Thyroid gland (tissue), 4 donors: ENCODE measurements around the gene ATF6. TPM values are rescaled to one million over a fixed set of nuclear protein-coding genes. Genes with fewer than 3 reads are reported as not detected.

Experiments
- DNase-seq, 2 donors: peaks; one replicate each; pipeline ENCODE4 v3.0.0-alpha.2; 2019
- H3K27ac ChIP-seq, 3 donors: fragments of 200-600 bp; sonication (generic); 1 replicate in 2 of 3; 2 replicates in 1 of 3; pipeline ENCODE4 v1.5.1; 2016 to 2019; ENCODE audit warnings: mild to moderate bottlenecking in 1 of 3, moderate library complexity in 1 of 3
- H3K27me3 ChIP-seq: fragments of 200-600 bp; sonication (generic); one replicate; pipeline ENCODE4 v1.5.1; 2019
- H3K36me3 ChIP-seq, 2 donors: fragments of 200-600 bp; sonication (generic); one replicate each; pipeline ENCODE4 v1.5.1; 2016 to 2019
- H3K4me1 ChIP-seq, 2 donors: fragments of 200-600 bp; sonication (generic); one replicate each; pipeline ENCODE4 v1.5.1; 2017 to 2019
- H3K4me3 ChIP-seq, 3 donors: fragments of 200-600 bp; sonication (generic); replicated peaks in 1 of 3; 1 replicate in 2 of 3; 2 replicates in 1 of 3; pipeline ENCODE4 v1.5.1; 2016; ENCODE audit warnings: mild to moderate bottlenecking in 1 of 3
- H3K9me3 ChIP-seq: fragments of 200-600 bp; sonication (generic); one replicate; pipeline ENCODE4 v1.5.1; 2017
- POLR2A ChIP-seq, 2 donors: fragments of 450-650 bp; IDR thresholded peaks; one replicate each; pipeline ENCODE4 v1.6.1; 2017; ENCODE audit warnings: antibody characterized with exemption in 2 of 2, mild to moderate bottlenecking in 2 of 2, moderate library complexity in 1 of 2
- WGBS, 2 donors: methylation state at CpG; one replicate each; pipeline ENCODE4 v1.1.5; 2017; 5-methylcytosine and 5-hydroxymethylcytosine counted together
- intact Hi-C: fragments of 100-400 bp; cut with DNase I; formaldehyde crosslinking; loops from one replicate; pipeline ENCODE4 v1.15.1; 2023
- total RNA-seq, 4 donors: library from RNA; depleted of rRNA; stranded (reverse); fragments of >200 nt; gene quantifications; one replicate each; pipeline ENCODE4 v1.2.3, GENCODE V29; 2016
- TF ChIP-seq, protein P1 (sequence below), 6 experiments: fragments of 200-600 bp in 3 of 6; fragments of 450-650 bp in 3 of 6; sonication (generic) in 3 of 6; IDR thresholded peaks; one replicate each; pipeline ENCODE4 v1.5.1; 2016 to 2019; ENCODE audit warnings: antibody characterized with exemption in 6 of 6, mild to moderate bottlenecking in 2 of 6, inconsistent platforms in 1 of 6, moderate library complexity in 1 of 6

Gene ATF6
- total RNA-seq, 4 donors from 2014 or later = 35.8 to 45.6 (median 38.7) TPM

DNA sequence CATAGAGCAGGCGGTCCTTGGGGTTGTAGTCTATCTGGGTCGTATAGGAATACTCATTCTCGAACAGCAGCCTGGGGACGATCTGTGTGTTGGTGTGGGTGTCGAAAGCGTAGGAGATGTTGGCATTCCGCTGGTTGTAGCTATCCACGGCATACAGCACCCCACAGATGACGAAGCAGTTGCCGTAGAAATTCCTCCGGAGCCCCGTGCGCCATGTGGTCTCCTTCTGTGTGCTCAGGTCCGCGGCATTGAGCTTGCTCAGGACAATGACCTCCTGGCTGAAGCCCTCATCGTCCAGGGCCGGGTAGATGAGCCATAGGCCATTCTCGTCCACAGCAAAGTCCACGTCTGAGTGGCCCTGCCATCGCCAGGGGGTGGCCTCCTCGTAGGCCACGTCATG lies 217.6 kb downstream of the ATF6 start:
- Histone ChIP-seq H3K9me3 (no peaks in the 10 kb centered on the region), H3K4me3 (no peak overlapping the region), H3K4me1 (no peaks in the 10 kb centered on the region), H3K36me3 (no peaks in the 10 kb centered on the region), H3K27me3 (no peaks in the 10 kb centered on the region), H3K27ac (no peak overlapping the region)
- TF ChIP-seq POLR2A (IDR thresholded peaks at IDR 0.05) = no peak
- TF ChIP-seq, protein P1, sequence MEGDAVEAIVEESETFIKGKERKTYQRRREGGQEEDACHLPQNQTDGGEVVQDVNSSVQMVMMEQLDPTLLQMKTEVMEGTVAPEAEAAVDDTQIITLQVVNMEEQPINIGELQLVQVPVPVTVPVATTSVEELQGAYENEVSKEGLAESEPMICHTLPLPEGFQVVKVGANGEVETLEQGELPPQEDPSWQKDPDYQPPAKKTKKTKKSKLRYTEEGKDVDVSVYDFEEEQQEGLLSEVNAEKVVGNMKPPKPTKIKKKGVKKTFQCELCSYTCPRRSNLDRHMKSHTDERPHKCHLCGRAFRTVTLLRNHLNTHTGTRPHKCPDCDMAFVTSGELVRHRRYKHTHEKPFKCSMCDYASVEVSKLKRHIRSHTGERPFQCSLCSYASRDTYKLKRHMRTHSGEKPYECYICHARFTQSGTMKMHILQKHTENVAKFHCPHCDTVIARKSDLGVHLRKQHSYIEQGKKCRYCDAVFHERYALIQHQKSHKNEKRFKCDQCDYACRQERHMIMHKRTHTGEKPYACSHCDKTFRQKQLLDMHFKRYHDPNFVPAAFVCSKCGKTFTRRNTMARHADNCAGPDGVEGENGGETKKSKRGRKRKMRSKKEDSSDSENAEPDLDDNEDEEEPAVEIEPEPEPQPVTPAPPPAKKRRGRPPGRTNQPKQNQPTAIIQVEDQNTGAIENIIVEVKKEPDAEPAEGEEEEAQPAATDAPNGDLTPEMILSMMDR (IDR thresholded peaks at IDR 0.05) = no peak
- 94% methylated on average over 17 to 22 of the region's 22 CpGs for whole genome bisulfite sequencing, 2 donors
- DNase-seq = no peak
- intact Hi-C loops = no loop called here

DNA sequence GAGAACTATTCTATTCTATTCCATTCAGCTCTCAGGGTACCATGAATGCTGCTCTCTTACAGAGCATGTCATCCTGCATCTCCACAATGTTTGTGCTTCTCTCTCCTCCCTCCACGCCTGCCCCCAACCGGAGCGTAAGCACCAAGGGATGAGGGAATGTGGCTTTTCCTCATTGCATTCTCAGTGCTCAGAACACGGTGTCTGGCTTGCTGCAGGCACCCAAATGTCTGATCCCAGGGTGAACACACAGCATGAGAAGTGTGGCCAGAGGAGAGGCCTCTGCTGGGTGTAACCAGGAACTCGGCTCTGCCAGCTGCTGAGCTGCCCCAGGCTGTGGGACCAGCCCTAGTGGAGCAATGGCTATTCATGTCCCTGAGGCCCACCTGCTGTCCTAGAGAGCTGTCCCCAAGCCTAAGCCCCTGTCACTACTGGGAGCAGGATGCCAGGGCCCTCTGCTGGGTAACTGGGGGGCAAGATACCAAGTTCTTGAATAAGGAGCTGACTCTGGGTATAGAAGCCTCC lies 219.2 kb downstream of the ATF6 start:
- WGBS, 2 donors = 79 to 81% methylated on average over 4 to 5 of the region's 5 CpGs
- H3K27me3 ChIP-seq = no peaks in the 10 kb centered on the region

DNA sequence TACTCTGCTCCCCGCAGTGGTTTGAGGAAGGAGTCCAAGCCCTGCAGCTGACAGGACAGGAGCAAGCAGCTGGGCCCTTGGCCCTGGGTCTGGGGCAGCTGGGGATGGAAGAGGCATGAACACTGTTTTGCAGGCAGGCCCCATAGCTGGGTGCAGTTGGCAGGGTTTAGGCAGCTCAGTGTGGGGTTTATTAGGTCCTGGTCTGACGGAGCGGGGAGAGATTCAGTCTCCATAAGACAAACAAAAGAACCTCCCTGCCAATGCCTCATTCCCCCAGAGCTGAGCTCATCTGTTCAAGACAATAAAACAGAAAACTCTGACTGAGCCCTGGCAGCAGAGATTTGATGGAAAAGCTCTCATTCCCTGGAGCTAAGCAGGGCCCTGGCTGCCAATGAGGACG lies 220.2 kb downstream of the ATF6 start:
- H3K4me1 ChIP-seq = no peaks in the 10 kb centered on the region

More for the DNA sequence above, 219.2 kb downstream of the ATF6 start:
- no peaks in the 10 kb centered on the region for H3K9me3 ChIP-seq
- intact Hi-C loops = no loop called here
- H3K27ac ChIP-seq = no peak overlapping the region
- DNase-seq = no peak
- no peaks in the 10 kb centered on the region for H3K4me1 ChIP-seq
- no peak for TF ChIP-seq POLR2A (IDR thresholded peaks at IDR 0.05)
- TF ChIP-seq, protein P1 (IDR thresholded peaks at IDR 0.05) = no peak
- no peaks in the 10 kb centered on the region for H3K36me3 ChIP-seq
- H3K4me3 ChIP-seq = no peak overlapping the region

DNA sequence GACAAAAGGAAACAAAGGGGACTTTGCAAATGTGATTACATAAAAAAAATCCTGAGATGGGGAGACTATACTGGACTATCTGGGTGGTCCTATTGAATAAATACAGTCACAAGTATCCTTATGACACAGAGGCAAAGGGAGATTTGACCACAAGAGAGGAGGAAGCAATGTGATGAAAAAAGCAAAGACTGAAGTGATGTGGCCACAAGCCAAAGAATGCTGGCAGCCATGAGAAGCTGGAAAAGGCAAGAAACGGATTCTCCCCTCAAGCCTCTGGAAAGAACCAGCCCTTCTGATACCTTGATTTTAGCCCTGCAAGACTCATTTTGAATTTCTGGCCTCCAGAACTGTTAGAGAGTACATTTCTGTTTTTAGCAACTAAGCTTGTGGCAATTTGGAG lies 221.2 kb downstream of the ATF6 start:
- no peak for DNase-seq
- H3K36me3 ChIP-seq = no peaks in the 10 kb centered on the region
- WGBS, 2 donors = 59 to 68% methylated on average over 1 of the region's 1 CpG
- no peak overlapping the region for H3K4me3 ChIP-seq
- H3K27ac ChIP-seq = no peak overlapping the region
- intact Hi-C loops = no loop called here
- no peaks in the 10 kb centered on the region for H3K27me3 ChIP-seq
- H3K4me1 ChIP-seq = no peaks in the 10 kb centered on the region
- H3K9me3 ChIP-seq = no peaks in the 10 kb centered on the region
- TF ChIP-seq, protein P1 (IDR thresholded peaks at IDR 0.05) = no peak
- no peak for TF ChIP-seq POLR2A (IDR thresholded peaks at IDR 0.05)

More for the DNA sequence above, 220.2 kb downstream of the ATF6 start:
- 69 to 80% methylated on average over 4 of the region's 4 CpGs for WGBS, 2 donors
- no peak overlapping the region for H3K4me3 ChIP-seq
- H3K27me3 ChIP-seq = no peaks in the 10 kb centered on the region
- H3K36me3 ChIP-seq = no peaks in the 10 kb centered on the region
- no peak overlapping the region for H3K27ac ChIP-seq
- H3K9me3 ChIP-seq = no peaks in the 10 kb centered on the region
- intact Hi-C loops = no loop called here
- TF ChIP-seq, protein P1 (IDR thresholded peaks at IDR 0.05) = no peak
- TF ChIP-seq POLR2A (IDR thresholded peaks at IDR 0.05) = no peak
- DNase-seq = no peak

DNA sequence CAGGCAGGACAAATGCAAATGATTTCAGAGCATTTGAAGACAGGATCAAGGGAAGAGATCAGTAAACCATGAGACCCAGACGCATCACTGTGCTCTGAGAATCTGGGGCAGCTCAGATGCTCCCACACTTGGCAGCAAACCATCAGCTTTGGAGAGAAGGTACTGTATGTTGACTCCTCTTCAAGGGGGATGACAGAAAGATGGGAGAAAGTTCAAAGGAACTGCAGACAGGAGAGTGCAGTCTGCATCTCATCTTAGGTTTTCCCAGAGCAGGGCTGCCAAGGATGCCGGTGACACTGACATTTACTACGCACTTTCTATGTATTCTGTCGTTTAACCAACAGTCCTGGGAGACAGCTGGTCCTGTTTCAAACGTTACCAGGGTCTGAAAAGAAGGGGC lies 221.8 kb downstream of the ATF6 start:
- no peaks in the 10 kb centered on the region for H3K36me3 ChIP-seq
- no peaks in the 10 kb centered on the region for H3K27me3 ChIP-seq
- 86 to 92% methylated on average over 5 of the region's 5 CpGs for WGBS, 2 donors
- H3K4me3 ChIP-seq = no peak overlapping the region
- no peaks in the 10 kb centered on the region for H3K9me3 ChIP-seq
- no peaks in the 10 kb centered on the region for H3K4me1 ChIP-seq
- intact Hi-C loops = no loop called here
- DNase-seq = no peak
- no peak for TF ChIP-seq POLR2A (IDR thresholded peaks at IDR 0.05)
- TF ChIP-seq, protein P1 (IDR thresholded peaks at IDR 0.05) = no peak
- H3K27ac ChIP-seq = no peak overlapping the region
